Mucosa of stomach (tissue), 1 donor: ENCODE results near the gene PHF21A.
A peak's percentile ranks its signal among the peaks of the same experiment; 100 is the strongest.

Source experiments
- H3K27me3 ChIP-seq: one replicate; pipeline ENCODE4 v1.7.0; 2013; ENCODE audit warnings: mild to moderate bottlenecking, low read length; ENCODE audit not compliant: control insufficient read depth, insufficient read depth
- H3K36me3 ChIP-seq: one replicate; pipeline ENCODE4 v1.7.0; 2013; ENCODE audit warnings: low read length; ENCODE audit not compliant: control insufficient read depth, insufficient read depth
- H3K4me1 ChIP-seq: one replicate; pipeline ENCODE4 v1.7.0; 2013; ENCODE audit warnings: mild to moderate bottlenecking, low read length; ENCODE audit not compliant: control insufficient read depth, insufficient read depth
- H3K4me3 ChIP-seq: one replicate; pipeline ENCODE4 v1.7.0; 2013; ENCODE audit warnings: low read length
- H3K9ac ChIP-seq: one replicate; pipeline ENCODE4 v1.7.0; 2013; ENCODE audit warnings: mild to moderate bottlenecking, low read length, moderate library complexity
- H3K9me3 ChIP-seq: one replicate; pipeline ENCODE4 v1.7.0; 2013; ENCODE audit warnings: mild to moderate bottlenecking, low read length, moderate library complexity; ENCODE audit not compliant: control insufficient read depth
- donor health status: Pancreatic carcinoma.

Gene PHF21A

GRCh38 chr11:45926536-45927331, 194.5 kb downstream of the PHF21A start:
- peaks cover 13% of the 10 kb centered on the region for H3K4me1 ChIP-seq
- no peak overlapping the region for H3K9ac ChIP-seq
- H3K36me3 ChIP-seq = no peaks in the 10 kb centered on the region
- peaks cover 18% of the 10 kb centered on the region for H3K27me3 ChIP-seq
- H3K9me3 ChIP-seq = no peaks in the 10 kb centered on the region
- H3K4me3 ChIP-seq = no peak overlapping the region

DNA sequence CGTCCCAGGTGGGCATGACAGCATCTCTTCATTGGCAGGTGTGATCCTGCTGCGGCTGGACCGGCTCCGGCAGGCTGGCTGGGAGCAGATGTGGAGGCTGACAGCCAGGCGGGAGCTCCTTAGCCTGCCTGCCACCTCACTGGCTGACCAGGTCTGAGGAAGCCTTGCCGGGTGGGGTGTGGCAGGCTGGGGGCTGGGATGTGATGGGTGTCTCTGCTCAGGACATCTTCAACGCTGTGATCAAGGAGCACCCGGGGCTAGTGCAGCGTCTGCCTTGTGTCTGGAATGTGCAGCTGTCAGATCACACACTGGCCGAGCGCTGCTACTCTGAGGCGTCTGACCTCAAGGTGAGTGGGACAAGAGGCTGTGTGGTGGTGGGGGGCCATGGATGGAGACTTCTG, 195.3 kb downstream of the PHF21A start:
- H3K36me3 ChIP-seq = no peaks in the 10 kb centered on the region
- no peak overlapping the region for H3K4me3 ChIP-seq
- no peaks in the 10 kb centered on the region for H3K9me3 ChIP-seq
- no peak overlapping the region for H3K9ac ChIP-seq
- H3K27me3 ChIP-seq = peaks cover 23% of the 10 kb centered on the region
- peaks cover 17% of the 10 kb centered on the region for H3K4me1 ChIP-seq

- peaks cover 23% of the 10 kb centered on the region for H3K27me3 ChIP-seq
- peaks cover 16% of the 10 kb centered on the region for H3K4me1 ChIP-seq
- H3K36me3 ChIP-seq = no peaks in the 10 kb centered on the region
- no peak overlapping the region for H3K9ac ChIP-seq
- H3K9me3 ChIP-seq = no peaks in the 10 kb centered on the region
- no peak overlapping the region for H3K4me3 ChIP-seq
Observed at GRCh38 chr11:45925550-45925949, 195.7 kb downstream of the PHF21A start.

GRCh38 chr11:45924927-45925326, 196.3 kb downstream of the PHF21A start:
- peaks cover 10% of the 10 kb centered on the region for H3K4me1 ChIP-seq

GRCh38 chr11:45924036-45924915, 197.0 kb downstream of the PHF21A start:
- Histone ChIP-seq H3K9me3 (no peaks in the 10 kb centered on the region), H3K9ac (no peak overlapping the region), H3K27me3 (peaks cover 23% of the 10 kb centered on the region)

More at GRCh38 chr11:45924927-45925326, 196.3 kb downstream of the PHF21A start:
- Histone ChIP-seq H3K27me3 (peaks cover 23% of the 10 kb centered on the region), H3K9ac (no peak overlapping the region), H3K4me3 (no peak overlapping the region), H3K9me3 (no peaks in the 10 kb centered on the region), H3K36me3 (no peaks in the 10 kb centered on the region)

DNA sequence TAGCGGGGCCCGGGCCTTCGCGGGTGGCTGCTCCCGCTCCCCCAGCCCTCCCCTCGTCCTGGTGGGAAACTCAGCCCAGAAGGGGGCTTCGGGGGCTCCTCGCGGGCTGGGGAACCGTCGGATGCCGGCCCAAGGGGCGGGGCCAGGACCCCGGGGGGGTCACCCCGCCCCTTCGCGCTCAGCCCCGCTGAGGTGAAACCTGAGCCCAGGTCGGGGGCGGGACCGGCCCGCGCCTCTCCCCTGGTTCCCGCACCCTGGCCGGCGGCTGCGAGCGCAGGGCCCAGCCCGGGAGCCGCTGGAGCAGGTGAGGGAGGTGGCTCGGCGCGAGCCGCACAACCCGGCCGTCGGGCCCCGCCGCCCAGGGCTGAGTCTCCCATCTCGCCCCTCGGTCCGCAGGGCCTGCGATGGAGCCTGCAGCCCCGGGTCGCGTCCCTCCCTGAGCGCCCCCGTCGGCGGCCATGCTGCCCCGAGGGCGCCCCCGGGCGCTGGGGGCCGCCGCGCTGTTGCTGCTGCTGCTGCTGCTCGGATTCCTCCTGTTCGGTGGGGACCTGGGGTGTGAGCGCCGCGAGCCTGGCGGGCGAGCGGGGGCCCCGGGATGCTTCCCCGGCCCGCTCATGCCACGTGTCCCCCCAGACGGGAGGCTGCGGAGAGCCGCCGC, 198.7 kb downstream of the PHF21A start, which contains the start of gene LARGE2:
TSS of gene LARGE2 (plus strand) at position 232 of the 658 bp plus-strand sequence. CDS start at position 459, 227 bp downstream.
- Histone ChIP-seq H3K4me1 (peaks cover 6% of the 10 kb centered on the region), H3K36me3 (no peaks in the 10 kb centered on the region), H3K9me3 (no peaks in the 10 kb centered on the region), H3K27me3 (peaks cover 23% of the 10 kb centered on the region), H3K4me3 (peak within 1 kb of the TSS; percentile 25), H3K9ac (peak within 1 kb of the TSS; percentile 31)

More at GRCh38 chr11:45924036-45924915, 197.0 kb downstream of the PHF21A start:
- Histone ChIP-seq H3K36me3 (no peaks in the 10 kb centered on the region), H3K4me3 (no peak overlapping the region), H3K4me1 (peaks cover 6% of the 10 kb centered on the region)

DNA sequence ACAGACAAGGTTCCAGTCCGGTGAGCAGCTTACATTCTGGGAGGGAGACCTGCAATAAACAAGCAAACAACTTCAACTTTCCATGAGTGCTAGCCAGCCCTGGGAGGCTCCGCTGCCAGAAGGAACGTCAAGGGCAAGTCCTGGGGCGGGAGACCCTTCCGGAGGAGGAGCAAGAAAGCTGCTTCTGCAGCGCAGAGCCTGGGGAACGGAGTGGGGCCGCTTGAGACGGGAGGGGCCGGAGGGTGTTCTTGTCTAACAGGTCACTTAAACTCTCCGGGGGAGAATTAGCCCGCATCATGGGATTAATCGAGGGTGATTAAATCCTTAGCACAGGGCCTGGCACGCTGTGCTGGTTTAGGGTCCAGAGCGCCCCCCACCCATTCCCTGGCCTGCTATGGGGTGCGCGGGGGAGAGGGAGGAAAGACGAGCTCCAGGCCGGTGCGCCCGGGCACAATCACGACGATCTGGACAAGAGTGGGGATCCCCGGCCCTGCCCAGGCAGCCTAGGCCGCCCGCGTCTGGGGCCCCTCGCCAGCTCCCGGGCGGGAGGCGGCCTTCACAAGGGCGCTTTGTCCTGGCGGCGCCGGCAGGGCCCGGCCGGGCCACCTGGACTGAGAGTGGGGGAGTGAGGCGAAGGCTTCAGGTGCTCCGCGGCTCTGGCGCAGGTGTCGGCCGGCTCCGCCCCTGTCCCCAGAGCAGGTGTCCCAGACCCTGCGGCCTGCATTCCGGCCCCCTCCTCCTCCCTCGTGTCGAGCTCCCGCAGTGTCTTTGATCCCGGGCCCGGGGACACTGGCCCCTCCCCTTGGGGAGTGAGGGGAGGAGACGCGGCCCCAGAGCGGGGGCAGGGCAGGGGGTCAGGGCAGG, 199.5 kb downstream of the PHF21A start:
- H3K36me3 ChIP-seq = no peaks in the 10 kb centered on the region
- peak overlapping the region; percentile 31 for H3K9ac ChIP-seq
- no peaks in the 10 kb centered on the region for H3K9me3 ChIP-seq
- peaks cover 6% of the 10 kb centered on the region for H3K4me1 ChIP-seq
- peaks cover 23% of the 10 kb centered on the region for H3K27me3 ChIP-seq
- H3K4me3 ChIP-seq = peak overlapping the region; percentile 25

DNA sequence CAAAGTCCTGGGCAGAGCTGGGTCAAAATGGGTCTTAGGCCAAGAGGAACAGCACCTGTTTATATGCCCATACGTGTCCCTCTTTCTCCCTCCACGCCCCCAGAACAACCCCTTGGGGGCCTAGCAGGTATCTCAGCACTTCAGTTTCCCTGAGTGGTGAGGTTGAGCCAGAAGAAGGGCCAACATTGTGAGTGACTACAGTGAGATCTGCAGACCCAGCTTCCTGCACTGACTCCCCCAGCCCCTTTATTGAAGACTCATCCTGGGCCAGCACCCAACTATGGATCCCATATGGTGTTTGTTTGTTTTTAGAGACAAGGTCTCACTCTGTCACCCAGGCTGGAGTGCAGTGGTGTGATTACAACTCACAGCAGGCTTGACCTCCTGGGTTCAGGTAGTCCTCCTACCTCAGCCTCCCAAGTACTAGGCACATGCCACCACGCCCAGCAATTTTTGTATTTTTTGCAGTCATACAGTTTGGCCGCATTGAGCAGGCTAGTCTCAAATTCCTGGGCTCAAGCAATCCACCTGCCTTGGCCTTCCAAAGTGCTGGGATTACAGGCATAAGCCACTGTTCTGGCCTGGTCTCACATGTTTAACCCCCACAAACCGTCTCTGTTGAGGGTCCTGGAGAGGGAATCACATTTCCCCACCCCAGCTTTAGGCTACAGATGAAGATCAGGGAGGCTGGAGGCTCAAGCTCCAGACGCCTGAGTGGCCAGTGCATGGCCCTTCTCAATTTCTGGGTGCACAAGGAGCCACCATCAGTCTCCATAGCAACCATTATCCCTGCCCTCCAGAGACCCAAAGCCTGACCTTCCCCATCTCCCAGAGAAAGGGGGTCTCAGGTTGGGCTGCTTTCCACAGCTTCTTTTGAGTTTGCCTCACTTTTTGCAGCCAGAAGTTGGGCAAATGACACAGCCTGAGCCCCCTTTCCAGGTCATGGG, 200.4 kb downstream of the PHF21A start:
- H3K9ac ChIP-seq = peak overlapping the region; percentile 31
- H3K36me3 ChIP-seq = no peaks in the 10 kb centered on the region
- H3K9me3 ChIP-seq = no peaks in the 10 kb centered on the region
- H3K27me3 ChIP-seq = peaks cover 23% of the 10 kb centered on the region
- H3K4me1 ChIP-seq = peaks cover 6% of the 10 kb centered on the region
- H3K4me3 ChIP-seq = no peak overlapping the region

- peaks cover 5% of the 10 kb centered on the region for H3K36me3 ChIP-seq
- no peak overlapping the region for H3K9ac ChIP-seq
- H3K4me1 ChIP-seq = peaks cover 6% of the 10 kb centered on the region
- H3K9me3 ChIP-seq = no peaks in the 10 kb centered on the region
- H3K4me3 ChIP-seq = no peak overlapping the region
- peaks cover 23% of the 10 kb centered on the region for H3K27me3 ChIP-seq
Observed at GRCh38 chr11:45919806-45920530, 201.3 kb downstream of the PHF21A start.
